Measurements from ENCODE around the gene ANGPTL2. TPM values are rescaled to one million over a fixed set of nuclear protein-coding genes. Genes with fewer than 3 reads are reported as not detected.

Gene ANGPTL2
- total RNA-seq, 4 donors from 2014 or later = 36.5 to 52.5 (median 50.8) TPM

DNA sequence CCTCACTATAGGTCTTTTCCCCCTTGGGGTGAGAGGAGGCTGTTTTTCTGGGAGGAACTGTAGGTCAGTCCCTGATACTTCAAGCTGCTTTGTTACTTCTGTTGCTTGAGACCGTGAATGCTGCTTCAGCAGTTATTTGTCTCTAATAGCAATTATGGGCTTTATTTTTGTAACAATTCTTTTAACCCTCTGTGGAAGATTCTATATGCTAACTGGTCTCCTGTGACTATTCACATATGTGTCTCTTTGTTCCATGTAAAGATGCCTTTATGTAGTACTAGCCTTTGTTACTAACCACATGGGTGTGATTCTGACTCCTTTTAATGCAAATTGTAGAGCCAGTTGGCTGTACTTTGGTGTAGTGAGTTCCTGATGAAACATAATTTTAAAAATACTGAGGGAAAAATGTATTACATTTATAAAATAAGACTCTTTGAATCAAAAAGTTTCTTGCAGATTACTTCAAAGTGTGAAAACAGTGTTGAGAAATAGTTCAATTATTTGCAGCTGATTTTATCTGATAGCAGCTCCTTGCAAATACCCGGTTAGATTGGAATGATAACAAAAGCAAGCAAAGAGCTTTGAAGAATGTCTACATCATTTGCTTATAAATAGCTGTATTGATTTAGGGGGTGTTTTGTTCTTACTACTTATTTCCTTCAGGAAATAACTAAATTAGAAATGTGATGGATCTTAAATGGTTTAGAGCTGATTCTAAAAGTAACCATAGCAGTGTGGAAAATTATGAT is 46.6 kb downstream of the ANGPTL2 start:
- no peak overlapping the region for H3K4me3 ChIP-seq
- peaks cover 0 to 8% of the 10 kb centered on the region in 2 donors for H3K36me3 ChIP-seq
- no peak for ATAC-seq
- WGBS, 2 donors (ENCODE audit: low coverage in 1 of 2) = 49 to 63% methylated on average over 2 of the region's 2 CpGs
- peak overlapping the region in 1 of 4 donors; percentile 31 for H3K27ac ChIP-seq
- H3K9me3 ChIP-seq = peaks cover 0 to 12% (median 0%) of the 10 kb centered on the region in 3 donors
- H3K4me1 ChIP-seq = peaks cover 0 to 37% (median 6%) of the 10 kb centered on the region in 3 donors
- no peaks in the 10 kb centered on the region for H3K27me3 ChIP-seq
- TF ChIP-seq, protein P1, sequence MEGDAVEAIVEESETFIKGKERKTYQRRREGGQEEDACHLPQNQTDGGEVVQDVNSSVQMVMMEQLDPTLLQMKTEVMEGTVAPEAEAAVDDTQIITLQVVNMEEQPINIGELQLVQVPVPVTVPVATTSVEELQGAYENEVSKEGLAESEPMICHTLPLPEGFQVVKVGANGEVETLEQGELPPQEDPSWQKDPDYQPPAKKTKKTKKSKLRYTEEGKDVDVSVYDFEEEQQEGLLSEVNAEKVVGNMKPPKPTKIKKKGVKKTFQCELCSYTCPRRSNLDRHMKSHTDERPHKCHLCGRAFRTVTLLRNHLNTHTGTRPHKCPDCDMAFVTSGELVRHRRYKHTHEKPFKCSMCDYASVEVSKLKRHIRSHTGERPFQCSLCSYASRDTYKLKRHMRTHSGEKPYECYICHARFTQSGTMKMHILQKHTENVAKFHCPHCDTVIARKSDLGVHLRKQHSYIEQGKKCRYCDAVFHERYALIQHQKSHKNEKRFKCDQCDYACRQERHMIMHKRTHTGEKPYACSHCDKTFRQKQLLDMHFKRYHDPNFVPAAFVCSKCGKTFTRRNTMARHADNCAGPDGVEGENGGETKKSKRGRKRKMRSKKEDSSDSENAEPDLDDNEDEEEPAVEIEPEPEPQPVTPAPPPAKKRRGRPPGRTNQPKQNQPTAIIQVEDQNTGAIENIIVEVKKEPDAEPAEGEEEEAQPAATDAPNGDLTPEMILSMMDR (IDR thresholded peaks at IDR 0.05) = no peak

DNA sequence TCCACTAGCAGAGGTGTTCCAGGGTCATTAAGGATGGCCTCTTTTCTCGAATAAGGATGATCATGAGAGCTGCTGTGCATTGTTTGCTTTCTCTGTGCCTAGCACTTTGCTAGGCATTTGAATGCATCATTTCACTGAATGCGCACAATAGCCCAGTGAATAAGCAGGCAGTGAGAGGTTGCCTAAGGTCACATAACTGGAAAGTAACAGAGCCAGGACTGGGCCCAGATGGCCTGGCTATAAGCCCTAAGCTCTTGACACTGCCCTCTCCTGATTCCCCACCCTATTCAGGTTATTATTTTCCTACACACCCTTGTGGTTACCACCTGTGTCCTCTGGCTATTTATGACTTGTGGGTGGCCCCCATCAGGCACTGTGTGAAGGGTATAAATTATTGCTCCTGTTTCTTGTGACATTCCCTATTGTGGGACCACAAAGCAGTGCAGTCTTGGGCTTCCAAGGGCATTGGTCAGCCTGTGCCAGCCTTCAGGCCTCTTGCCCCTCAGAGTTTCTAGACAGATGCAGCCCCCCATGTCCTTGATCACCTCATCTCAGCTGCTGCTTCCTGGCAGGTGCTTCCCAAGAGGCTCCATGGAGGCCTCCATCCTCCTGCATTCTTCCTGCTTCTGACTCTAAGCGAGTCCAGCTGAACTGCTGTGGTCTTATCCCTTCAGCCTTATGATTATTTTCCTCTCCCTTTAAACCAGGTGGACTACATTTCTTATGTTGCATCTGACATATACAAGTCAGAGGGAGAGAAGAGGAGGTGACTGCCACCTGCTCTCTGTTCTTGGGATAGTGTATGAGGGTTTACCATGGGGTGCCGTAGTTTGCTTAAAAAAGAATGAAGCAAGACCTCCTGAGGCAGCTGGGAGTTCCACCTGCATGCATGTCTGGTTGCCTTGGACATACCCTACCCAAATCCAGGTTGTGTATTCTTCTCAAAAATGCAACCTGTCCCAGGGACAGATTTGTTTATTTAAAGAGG is 47.6 kb downstream of the ANGPTL2 start:
- TF ChIP-seq POLR2AphosphoS5 (IDR thresholded peaks at IDR 0.05) = no peak
- TF ChIP-seq, protein P1 (IDR thresholded peaks at IDR 0.05) = no peak
- TF ChIP-seq EP300 (IDR thresholded peaks at IDR 0.05) = no peak
- no peak for TF ChIP-seq POLR2A (IDR thresholded peaks at IDR 0.05)
- no peak overlapping the region for H3K4me3 ChIP-seq
- H3K9me3 ChIP-seq = peaks cover 0 to 12% (median 0%) of the 10 kb centered on the region in 3 donors
- H3K27ac ChIP-seq = peak overlapping the region in 2 of 4 donors; percentile 14 to 31
- peaks cover 0 to 37% (median 6%) of the 10 kb centered on the region in 3 donors for H3K4me1 ChIP-seq
- no peaks in the 10 kb centered on the region for H3K27me3 ChIP-seq
- ATAC-seq = peak; percentile 52
- peaks cover 0 to 15% of the 10 kb centered on the region in 2 donors for H3K36me3 ChIP-seq
- WGBS, 2 donors (ENCODE audit: low coverage in 1 of 2) = 81 to 84% methylated on average over 2 to 3 of the region's 4 CpGs

DNA sequence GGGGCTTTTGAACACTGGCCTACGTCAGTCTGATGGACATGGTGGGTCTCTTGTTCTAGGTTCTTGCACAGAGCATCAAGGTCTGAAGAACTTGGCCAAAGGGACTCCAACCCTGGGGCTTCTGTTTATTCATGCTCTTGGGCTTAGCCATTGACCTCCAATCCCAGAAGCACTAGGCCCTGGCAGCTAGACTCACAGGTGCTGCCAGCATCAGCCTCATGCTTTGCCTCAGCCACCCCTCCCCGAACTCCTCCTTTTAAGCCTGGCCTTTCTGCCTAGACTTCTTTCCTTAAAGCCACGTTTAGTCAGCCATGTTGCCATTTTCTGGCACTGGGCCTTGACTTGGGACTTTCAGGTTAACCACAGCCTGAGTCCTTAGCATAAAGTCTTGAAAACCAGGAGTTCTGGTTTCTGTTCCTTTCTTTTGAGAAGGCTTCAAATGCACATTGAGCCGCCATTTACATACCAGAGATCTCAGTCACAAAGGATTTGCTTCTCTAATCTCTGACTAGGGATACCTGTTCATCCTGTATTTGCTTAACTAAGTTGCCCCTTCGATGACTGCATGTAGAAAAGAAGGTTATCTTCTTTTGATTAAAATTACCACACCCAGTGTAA is 54.7 kb downstream of the ANGPTL2 start:
- no peak overlapping the region for H3K4me3 ChIP-seq
- 89 to 91% methylated on average over 5 of the region's 5 CpGs for WGBS, 2 donors (ENCODE audit: low coverage in 1 of 2)
- no peaks in the 10 kb centered on the region for H3K27me3 ChIP-seq
- H3K4me1 ChIP-seq = no peaks in the 10 kb centered on the region
- no peak for ATAC-seq
- H3K9me3 ChIP-seq = peaks cover 0 to 12% (median 0%) of the 10 kb centered on the region in 3 donors
- H3K36me3 ChIP-seq = peaks cover 0 to 33% of the 10 kb centered on the region in 2 donors
- H3K27ac ChIP-seq = no peak overlapping the region
- TF ChIP-seq, protein P1 (IDR thresholded peaks at IDR 0.05) = no peak
- TF ChIP-seq POLR2AphosphoS5 (IDR thresholded peaks at IDR 0.05) (no peak), POLR2A (IDR thresholded peaks at IDR 0.05) (no peak)

DNA sequence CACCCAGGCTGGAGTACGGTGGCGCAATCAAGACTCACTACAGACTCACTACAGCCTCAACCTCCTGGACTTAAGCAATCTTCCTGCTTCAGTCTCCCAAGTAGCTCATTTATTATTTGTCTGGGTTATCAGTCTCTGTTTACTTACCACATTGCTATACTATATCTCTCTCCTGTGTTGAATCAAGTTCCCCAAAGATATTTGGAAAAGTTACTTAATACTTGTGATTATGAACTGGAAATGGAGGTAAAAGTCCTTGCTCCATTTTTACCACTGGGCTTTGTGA is 55.6 kb downstream of the ANGPTL2 start:
- TF ChIP-seq POLR2A (IDR thresholded peaks at IDR 0.05) (no peak), EP300 (IDR thresholded peaks at IDR 0.05) (no peak), POLR2AphosphoS5 (IDR thresholded peaks at IDR 0.05) (no peak)
- TF ChIP-seq, protein P1 (IDR thresholded peaks at IDR 0.05) = no peak

More for the DNA sequence above, 55.6 kb downstream of the ANGPTL2 start:
- WGBS, 2 donors (ENCODE audit: low coverage in 1 of 2) = 84 to 100% methylated on average over 2 of the region's 2 CpGs
- no peak overlapping the region for H3K27ac ChIP-seq
- no peaks in the 10 kb centered on the region for H3K4me1 ChIP-seq
- H3K9me3 ChIP-seq = peaks cover 0 to 7% (median 0%) of the 10 kb centered on the region in 3 donors
- H3K4me3 ChIP-seq = no peak overlapping the region
- ATAC-seq = no peak
- no peaks in the 10 kb centered on the region for H3K27me3 ChIP-seq
- peaks cover 0 to 26% of the 10 kb centered on the region in 2 donors for H3K36me3 ChIP-seq
